Calu3 (cell line): Measurements from ENCODE around the gene SLC1A5. TPM values are rescaled to one million over a fixed set of nuclear protein-coding genes. Genes with fewer than 3 reads are reported as not detected.
"Not testable (repeated sequence)": the region's sequence is repeated elsewhere in the genome, so short reads cannot be mapped to it uniquely, and the experiment has no call there.

Experiments
- BruUV-seq: library from RNA; stranded (reverse); fragments of 400-500 nt; replicated peaks from 2 replicates; lab custom pipeline; 2021; lab: Mats Ljungman, UMichigan
- CTCF ChIA-PET: fragments of 300-600 bp; sonication (Branson Sonifier 250); formaldehyde crosslinking; loops from one replicate; lab custom pipeline; 2022; ENCODE audit warnings: antibody characterized with exemption; lab: Charles Lee
- DNase-seq: peaks from one replicate; pipeline ENCODE4 v3.0.0; 2022
- H3K27ac Mint-ChIP-seq: one replicate; pipeline ENCODE4 v1.8.0; 2022; ENCODE audit warnings: mixed read lengths; ENCODE audit not compliant: unreplicated experiment
- H3K27me3 Mint-ChIP-seq: one replicate; pipeline ENCODE4 v1.8.0; 2022; ENCODE audit warnings: mixed read lengths; ENCODE audit not compliant: unreplicated experiment
- H3K36me3 Mint-ChIP-seq: one replicate; pipeline ENCODE4 v1.8.0; 2022; ENCODE audit warnings: mild to moderate bottlenecking, moderate library complexity, mixed read lengths; ENCODE audit not compliant: insufficient read depth, unreplicated experiment
- H3K4me1 Mint-ChIP-seq: one replicate; pipeline ENCODE4 v1.8.0; 2022; ENCODE audit warnings: mild to moderate bottlenecking, low read depth, mixed read lengths; ENCODE audit not compliant: unreplicated experiment
- H3K4me3 Mint-ChIP-seq: one replicate; pipeline ENCODE4 v1.8.0; 2022; ENCODE audit warnings: mild to moderate bottlenecking, low read depth, moderate library complexity, mixed read lengths; ENCODE audit not compliant: unreplicated experiment
- H3K9me3 Mint-ChIP-seq: one replicate; pipeline ENCODE4 v1.8.0; 2022; ENCODE audit warnings: low read depth, mixed read lengths; ENCODE audit not compliant: unreplicated experiment
- intact Hi-C: fragments of 100-400 bp; cut with micrococcal nuclease; formaldehyde crosslinking; loops from one replicate; pipeline ENCODE4 v1.10.0; 2022; ENCODE audit not compliant: unreplicated experiment
- total RNA-seq: library from RNA; stranded (reverse); gene quantifications from 2 replicates; pipeline ENCODE4 v1.2.3, GENCODE V29; 2022
- TF ChIP-seq, protein P1 (sequence below): fragments of 200-600 bp; IDR thresholded peaks from one replicate; pipeline ENCODE4 v1.8.0; 2022; ENCODE audit warnings: antibody characterized with exemption; ENCODE audit not compliant: unreplicated experiment

Gene SLC1A5
- total RNA-seq, 1 experiment from 2014 or later = 250 TPM

DNA sequence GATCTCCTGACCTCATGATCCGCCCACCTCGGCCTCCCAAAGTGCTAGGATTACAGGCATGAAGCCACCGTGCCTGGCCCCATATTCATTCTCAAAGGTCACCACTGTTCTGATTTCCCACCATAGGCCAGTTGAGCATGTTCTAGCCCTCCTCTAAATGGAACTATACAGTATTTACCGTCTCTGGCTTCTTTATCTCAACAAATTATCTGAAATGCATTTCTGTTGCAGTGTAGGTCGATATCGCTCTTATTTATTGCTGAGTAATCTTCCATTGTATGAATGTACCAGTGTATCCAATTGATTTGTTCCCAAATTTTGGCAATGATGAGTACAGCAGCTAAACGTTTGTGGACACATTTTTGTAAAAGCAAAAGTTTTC is 15.4 kb downstream of the SLC1A5 start:
- no peak overlapping the region for H3K27ac Mint-ChIP-seq
- H3K4me3 Mint-ChIP-seq = no peak overlapping the region
- no TSS peak for BruUV-seq
- H3K36me3 Mint-ChIP-seq = peaks cover 67% of the 10 kb centered on the region
- CTCF ChIA-PET = no interaction called here
- TF ChIP-seq, protein P1, sequence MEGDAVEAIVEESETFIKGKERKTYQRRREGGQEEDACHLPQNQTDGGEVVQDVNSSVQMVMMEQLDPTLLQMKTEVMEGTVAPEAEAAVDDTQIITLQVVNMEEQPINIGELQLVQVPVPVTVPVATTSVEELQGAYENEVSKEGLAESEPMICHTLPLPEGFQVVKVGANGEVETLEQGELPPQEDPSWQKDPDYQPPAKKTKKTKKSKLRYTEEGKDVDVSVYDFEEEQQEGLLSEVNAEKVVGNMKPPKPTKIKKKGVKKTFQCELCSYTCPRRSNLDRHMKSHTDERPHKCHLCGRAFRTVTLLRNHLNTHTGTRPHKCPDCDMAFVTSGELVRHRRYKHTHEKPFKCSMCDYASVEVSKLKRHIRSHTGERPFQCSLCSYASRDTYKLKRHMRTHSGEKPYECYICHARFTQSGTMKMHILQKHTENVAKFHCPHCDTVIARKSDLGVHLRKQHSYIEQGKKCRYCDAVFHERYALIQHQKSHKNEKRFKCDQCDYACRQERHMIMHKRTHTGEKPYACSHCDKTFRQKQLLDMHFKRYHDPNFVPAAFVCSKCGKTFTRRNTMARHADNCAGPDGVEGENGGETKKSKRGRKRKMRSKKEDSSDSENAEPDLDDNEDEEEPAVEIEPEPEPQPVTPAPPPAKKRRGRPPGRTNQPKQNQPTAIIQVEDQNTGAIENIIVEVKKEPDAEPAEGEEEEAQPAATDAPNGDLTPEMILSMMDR = no peak
- H3K27me3 Mint-ChIP-seq = no peaks in the 10 kb centered on the region
- H3K9me3 Mint-ChIP-seq = no peaks in the 10 kb centered on the region
- intact Hi-C loops = no loop called here
- peaks cover 34% of the 10 kb centered on the region for H3K4me1 Mint-ChIP-seq
- no peak for DNase-seq

DNA sequence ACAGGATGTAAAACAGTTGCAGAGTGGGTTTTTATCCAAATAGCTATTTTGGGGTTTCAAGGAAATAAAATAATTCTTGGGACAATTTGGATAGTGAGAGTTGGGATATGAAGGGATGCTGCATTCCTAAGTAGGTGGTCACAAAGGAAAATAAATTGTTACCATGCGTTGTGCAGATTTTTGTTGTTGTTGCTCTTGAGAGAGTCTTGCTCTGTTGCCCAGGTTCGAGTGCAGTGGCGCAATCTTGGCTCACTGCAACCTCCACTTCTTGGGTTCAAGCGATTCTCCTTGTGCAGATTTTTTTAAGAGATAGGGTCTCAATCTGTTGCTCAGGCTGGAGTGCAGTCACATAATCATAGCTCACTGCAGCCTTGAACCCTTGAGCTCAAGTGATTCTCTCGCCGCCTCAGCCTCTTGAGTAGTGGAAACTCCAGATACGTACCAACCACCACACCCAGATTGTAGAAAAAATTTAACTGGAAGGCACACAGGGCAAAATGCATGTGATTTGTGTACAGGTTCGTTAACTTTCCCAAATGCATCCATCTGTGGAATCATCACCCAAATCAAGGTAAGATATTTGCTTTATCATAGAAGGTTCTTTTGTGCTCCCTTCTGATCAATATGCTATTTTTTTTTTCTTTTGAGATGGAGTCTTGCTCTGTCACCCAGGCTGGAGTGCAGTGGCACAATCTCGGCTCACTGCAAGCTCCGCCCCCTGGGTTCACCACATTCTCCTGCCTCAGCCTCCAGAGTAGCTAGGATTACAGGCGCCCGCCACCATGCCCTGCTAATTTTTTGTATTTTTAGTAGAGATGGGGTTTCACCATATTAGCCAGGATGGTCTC is 16.0 kb downstream of the SLC1A5 start:
- BruUV-seq = no TSS peak
- Mint-ChIP-seq H3K27ac (no peak overlapping the region), H3K36me3 (peaks cover 61% of the 10 kb centered on the region), H3K9me3 (no peaks in the 10 kb centered on the region), H3K4me1 (peaks cover 34% of the 10 kb centered on the region), H3K27me3 (no peaks in the 10 kb centered on the region), H3K4me3 (no peak overlapping the region)
- intact Hi-C loops = no loop called here
- TF ChIP-seq, protein P1 = no peak
- CTCF ChIA-PET = no interaction called here
- DNase-seq = no peak

DNA sequence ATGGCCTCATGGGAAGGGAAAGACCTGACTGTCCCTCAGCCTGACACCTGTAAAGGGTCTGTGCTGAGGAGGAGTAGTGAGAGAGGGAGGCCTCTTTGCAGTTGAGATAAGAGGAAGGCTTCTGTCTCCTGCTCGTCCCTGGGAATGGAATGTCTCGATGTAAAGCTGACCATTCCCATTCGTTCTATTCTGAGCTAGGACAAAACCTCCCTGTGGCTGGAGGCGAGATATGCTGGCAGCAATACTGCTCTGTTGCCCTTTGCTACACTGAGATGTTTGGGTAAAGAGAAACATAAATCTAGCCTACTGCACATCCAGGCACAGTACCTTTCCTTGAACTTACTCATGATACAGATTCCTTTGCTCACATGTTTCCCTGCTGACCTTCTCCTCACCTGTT is 19.6 kb downstream of the SLC1A5 start:
- Mint-ChIP-seq H3K36me3 (peaks cover 27% of the 10 kb centered on the region), H3K4me1 (peaks cover 43% of the 10 kb centered on the region)
- H3K27ac Mint-ChIP-seq, H3K27me3 Mint-ChIP-seq, intact Hi-C loops, CTCF ChIA-PET, DNase-seq, H3K9me3 Mint-ChIP-seq, BruUV-seq, H3K4me3 Mint-ChIP-seq: not testable (repeated sequence)

DNA sequence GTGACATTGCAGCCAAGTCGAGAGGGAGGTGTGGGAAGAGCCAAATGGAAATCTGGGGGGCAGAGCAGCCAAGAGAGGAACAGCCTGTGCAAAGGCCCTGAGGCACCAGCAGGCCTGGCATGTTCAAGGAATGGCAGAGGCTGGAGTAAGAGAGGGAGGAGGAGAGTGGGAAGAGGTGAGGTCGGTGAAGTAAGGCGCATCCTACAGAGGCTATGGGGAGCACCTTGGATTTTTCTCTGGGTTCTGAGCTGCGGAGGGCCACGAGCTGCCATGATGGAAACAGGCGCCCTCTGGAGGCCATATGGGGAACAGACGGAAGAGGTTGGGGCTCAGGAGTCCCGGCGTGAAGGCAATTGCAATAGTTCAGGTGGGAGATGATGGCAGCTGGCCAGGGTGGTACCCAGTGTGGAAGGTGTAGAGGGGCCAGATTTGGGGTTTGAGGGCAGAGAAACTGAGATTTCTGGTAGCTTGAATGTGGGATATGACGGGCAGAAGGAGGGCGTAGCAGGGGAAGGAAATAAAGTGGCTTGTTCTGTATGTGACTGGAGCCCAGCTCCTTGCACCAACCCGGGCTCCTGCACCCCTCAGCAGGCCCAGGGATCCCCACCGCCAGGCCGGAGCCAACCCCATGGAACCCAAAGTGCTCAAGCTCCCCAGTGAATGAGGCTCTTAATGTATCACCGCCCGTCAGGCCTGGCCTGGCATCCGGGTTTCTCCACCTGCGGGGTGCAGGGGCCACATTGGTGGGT is 21.7 kb downstream of the SLC1A5 start:
- peaks cover 29% of the 10 kb centered on the region for H3K4me1 Mint-ChIP-seq
- BruUV-seq = no TSS peak
- intact Hi-C loops = no loop called here

More for the DNA sequence above, 21.7 kb downstream of the SLC1A5 start:
- TF ChIP-seq, protein P1 = peak; percentile 87
- Mint-ChIP-seq H3K27ac (no peak overlapping the region), H3K27me3 (no peaks in the 10 kb centered on the region), H3K9me3 (no peaks in the 10 kb centered on the region), H3K36me3 (peaks cover 11% of the 10 kb centered on the region), H3K4me3 (no peak overlapping the region)
- peak; percentile 57 for DNase-seq
- CTCF ChIA-PET = interaction anchor here (0.6 to 1.2 kb wide), 6 partner anchors 9 to 76 kb away, joined by 3 to 9 read pairs (median 3); no protein-coding TSS in a partner anchor
